Calu3 (cell line): Measurements from ENCODE around the gene VPS25. TPM values are rescaled to one million over a fixed set of nuclear protein-coding genes. Genes with fewer than 3 reads are reported as not detected.

Experiments used
- BruUV-seq: library from RNA; stranded (reverse); fragments of 400-500 nt; replicated peaks from 2 replicates; lab custom pipeline; 2021; lab: Mats Ljungman, UMichigan
- CTCF ChIA-PET: fragments of 300-600 bp; sonication (Branson Sonifier 250); formaldehyde crosslinking; loops from one replicate; lab custom pipeline; 2022; ENCODE audit warnings: antibody characterized with exemption; lab: Charles Lee
- DNase-seq: peaks from one replicate; pipeline ENCODE4 v3.0.0; 2022
- H3K27ac Mint-ChIP-seq: one replicate; pipeline ENCODE4 v1.8.0; 2022; ENCODE audit warnings: mixed read lengths; ENCODE audit not compliant: unreplicated experiment
- H3K27me3 Mint-ChIP-seq: one replicate; pipeline ENCODE4 v1.8.0; 2022; ENCODE audit warnings: mixed read lengths; ENCODE audit not compliant: unreplicated experiment
- H3K36me3 Mint-ChIP-seq: one replicate; pipeline ENCODE4 v1.8.0; 2022; ENCODE audit warnings: mild to moderate bottlenecking, moderate library complexity, mixed read lengths; ENCODE audit not compliant: insufficient read depth, unreplicated experiment
- H3K4me1 Mint-ChIP-seq: one replicate; pipeline ENCODE4 v1.8.0; 2022; ENCODE audit warnings: mild to moderate bottlenecking, low read depth, mixed read lengths; ENCODE audit not compliant: unreplicated experiment
- H3K4me3 Mint-ChIP-seq: one replicate; pipeline ENCODE4 v1.8.0; 2022; ENCODE audit warnings: mild to moderate bottlenecking, low read depth, moderate library complexity, mixed read lengths; ENCODE audit not compliant: unreplicated experiment
- H3K9me3 Mint-ChIP-seq: one replicate; pipeline ENCODE4 v1.8.0; 2022; ENCODE audit warnings: low read depth, mixed read lengths; ENCODE audit not compliant: unreplicated experiment
- CTCF ChIP-seq: fragments of 200-600 bp; IDR thresholded peaks from one replicate; pipeline ENCODE4 v1.8.0; 2022; ENCODE audit warnings: antibody characterized with exemption; ENCODE audit not compliant: unreplicated experiment
- intact Hi-C: fragments of 100-400 bp; cut with micrococcal nuclease; formaldehyde crosslinking; loops from one replicate; pipeline ENCODE4 v1.10.0; 2022; ENCODE audit not compliant: unreplicated experiment
- total RNA-seq: library from RNA; stranded (reverse); gene quantifications from 2 replicates; pipeline ENCODE4 v1.2.3, GENCODE V29; 2022

Gene VPS25
- total RNA-seq, 1 experiment from 2014 or later: 93.9 TPM

GRCh38 chr17:42795061-42795460 is 21.8 kb downstream of the VPS25 start:
- Mint-ChIP-seq H3K36me3 (peaks cover 36% of the 10 kb centered on the region), H3K9me3 (no peaks in the 10 kb centered on the region), H3K4me1 (peaks cover 21% of the 10 kb centered on the region), H3K27ac (no peak overlapping the region), H3K27me3 (peaks cover 20% of the 10 kb centered on the region), H3K4me3 (no peak overlapping the region)
- TF ChIP-seq CTCF: no peak
- no TSS peak for BruUV-seq
- CTCF ChIA-PET: no interaction called here
- intact Hi-C loops: no loop called here
- DNase-seq: no peak

- Mint-ChIP-seq H3K27me3 (peaks cover 20% of the 10 kb centered on the region), H3K4me1 (peaks cover 21% of the 10 kb centered on the region), H3K9me3 (no peaks in the 10 kb centered on the region), H3K27ac (no peak overlapping the region), H3K4me3 (no peak overlapping the region), H3K36me3 (peaks cover 36% of the 10 kb centered on the region)
- intact Hi-C loops: no loop called here
- DNase-seq: no peak
- CTCF ChIA-PET: no interaction called here
- no peak for TF ChIP-seq CTCF
- no TSS peak for BruUV-seq
Measured at GRCh38 chr17:42795465-42795864, 22.2 kb downstream of the VPS25 start.

- H3K27me3 Mint-ChIP-seq: peaks cover 20% of the 10 kb centered on the region
- H3K27ac Mint-ChIP-seq: no peak overlapping the region
- intact Hi-C loops: no loop called here
- peaks cover 36% of the 10 kb centered on the region for H3K36me3 Mint-ChIP-seq
- H3K9me3 Mint-ChIP-seq: no peaks in the 10 kb centered on the region
- TF ChIP-seq CTCF: no peak
- CTCF ChIA-PET: no interaction called here
- peaks cover 21% of the 10 kb centered on the region for H3K4me1 Mint-ChIP-seq
- no peak overlapping the region for H3K4me3 Mint-ChIP-seq
- DNase-seq: no peak
- BruUV-seq: no TSS peak
Measured at GRCh38 chr17:42796066-42796758, 23.0 kb downstream of the VPS25 start.

GRCh38 chr17:42797067-42798007 is 24.1 kb downstream of the VPS25 start:
- Mint-ChIP-seq H3K9me3 (no peaks in the 10 kb centered on the region), H3K36me3 (peaks cover 36% of the 10 kb centered on the region), H3K27ac (peak overlapping the region; percentile 33), H3K27me3 (peaks cover 17% of the 10 kb centered on the region), H3K4me3 (peak overlapping the region; percentile 86), H3K4me1 (peaks cover 21% of the 10 kb centered on the region)
- no TSS peak for BruUV-seq
- TF ChIP-seq CTCF: no peak
- intact Hi-C loops: no loop called here
- DNase-seq: no peak
- CTCF ChIA-PET: interaction anchor here (0.6 to 1.5 kb wide), 5 partner anchors 16 to 219 kb away, joined by 3 to 7 read pairs (median 3); partner anchors contain the start of gene VPS25
